ENCODE data around the gene TUBA1B. TPM values are rescaled to one million over a fixed set of nuclear protein-coding genes. Genes with fewer than 3 reads are reported as not detected.

TUBA1B gene
- total RNA-seq, 2 experiments from 2014 or later, result 2,411 to 2,430 TPM

GRCh38 chr12:49094975-49095365 lies 36.2 kb downstream of the TUBA1B start:
- CTCF ChIA-PET, result interaction anchor here (0.5 to 9.1 kb wide), 2 partner anchors 30 to 188 kb away, joined by 3 to 70 read pairs; no protein-coding TSS in a partner anchor
- POLR2A ChIA-PET, result interaction anchor here (1.3 kb wide), 1 partner anchor 36 kb away, joined by 3 read pairs; no protein-coding TSS in a partner anchor

GRCh38 chr12:49094160-49094974 lies 36.8 kb downstream of the TUBA1B start, which contains the start of gene DHH:
DHH (minus strand) TSS chr12:49094801; CDS start chr12:49094512, 289 bp downstream.
- POLR2A ChIA-PET, result interaction anchor here (1.3 kb wide), 1 partner anchor 35 kb away, joined by 3 read pairs; no protein-coding TSS in a partner anchor
- CTCF ChIA-PET, result interaction anchor here (0.5 to 9.1 kb wide), 6 partner anchors 10 to 188 kb away, joined by 3 to 70 read pairs (median 5); partner anchors contain the start of gene TUBA1B

DNA sequence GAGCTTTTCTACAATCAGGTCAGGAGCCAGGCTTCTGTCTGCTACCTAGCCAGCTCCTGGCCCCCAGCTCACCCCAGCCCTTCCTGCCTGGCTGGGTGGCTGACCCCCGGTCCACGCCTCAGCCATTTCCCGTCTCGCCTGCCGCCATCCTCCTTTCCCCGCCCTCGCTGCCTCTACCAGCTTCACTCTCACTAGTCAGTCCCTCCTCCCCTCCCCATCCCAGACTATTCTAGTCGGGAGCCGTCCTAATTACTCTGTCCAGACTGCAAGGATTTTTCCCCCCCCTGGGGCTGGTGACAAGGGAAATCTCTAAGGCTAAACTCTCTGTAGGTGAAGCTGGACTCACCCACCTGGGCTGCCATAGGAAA lies 37.4 kb downstream of the TUBA1B start:
- ChIA-PET CTCF (interaction anchor here (1.2 to 9.1 kb wide), 5 partner anchors 9 to 37 kb away, joined by 5 to 70 read pairs (median 5); partner anchors contain the start of gene TUBA1B), POLR2A (no interaction called here)

DNA sequence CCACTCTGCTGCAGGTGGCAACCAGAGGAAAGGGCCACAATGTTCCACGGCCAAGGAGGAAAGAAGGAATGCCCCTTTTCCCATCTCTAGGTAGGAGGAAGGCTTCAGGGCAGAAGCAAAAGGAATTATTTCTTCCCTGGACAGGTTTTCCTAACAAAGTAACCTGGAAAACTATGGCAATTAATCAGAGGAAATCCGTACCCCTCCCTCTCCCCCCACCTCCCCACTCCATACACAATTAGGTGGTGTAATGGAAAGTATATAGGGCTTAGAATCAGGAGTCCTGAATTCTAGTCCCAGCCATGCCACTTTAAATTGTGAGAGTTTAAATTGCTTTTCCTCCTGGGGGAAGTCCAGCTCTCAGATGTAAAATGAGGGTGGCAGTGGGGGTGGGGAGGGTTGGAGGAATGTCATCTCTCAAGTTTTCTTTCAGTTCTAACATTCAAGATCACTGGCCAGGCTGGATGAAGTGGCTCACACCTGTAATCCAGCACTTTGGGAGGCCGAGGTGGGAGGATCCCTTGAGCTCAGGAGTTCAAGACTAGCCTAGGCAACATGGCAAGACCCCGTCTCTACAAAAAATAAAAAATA lies 38.3 kb downstream of the TUBA1B start:
- CTCF ChIA-PET, result interaction anchor here (0.6 to 9.1 kb wide), 17 partner anchors 8 to 358 kb away, joined by 3 to 70 read pairs (median 3); partner anchors contain the start of genes DDX23, RHEBL1 and TUBA1B
- POLR2A ChIA-PET, result no interaction called here

- ChIA-PET POLR2A (no interaction called here), CTCF (interaction anchor here (0.5 to 3.7 kb wide), 16 partner anchors 13 to 736 kb away, joined by 3 to 11 read pairs (median 3); partner anchors contain the start of genes DDX23, NCKAP5L, RHEBL1 and TUBA1B)
Measured at GRCh38 chr12:49092086-49092815, 38.9 kb downstream of the TUBA1B start.

GRCh38 chr12:49091836-49092085 lies 39.4 kb downstream of the TUBA1B start:
- ChIA-PET CTCF (interaction anchor here (0.5 to 3.7 kb wide), 12 partner anchors 13 to 736 kb away, joined by 3 to 11 read pairs (median 4); partner anchors contain the start of genes DDX23, NCKAP5L and TUBA1B), POLR2A (no interaction called here)

- ChIA-PET CTCF (interaction anchor here (0.5 to 3.7 kb wide), 10 partner anchors 24 to 737 kb away, joined by 3 to 11 read pairs (median 4); partner anchors contain the start of genes NCKAP5L and TUBA1B), POLR2A (no interaction called here)
Measured at GRCh38 chr12:49091056-49091835, 39.9 kb downstream of the TUBA1B start.

DNA sequence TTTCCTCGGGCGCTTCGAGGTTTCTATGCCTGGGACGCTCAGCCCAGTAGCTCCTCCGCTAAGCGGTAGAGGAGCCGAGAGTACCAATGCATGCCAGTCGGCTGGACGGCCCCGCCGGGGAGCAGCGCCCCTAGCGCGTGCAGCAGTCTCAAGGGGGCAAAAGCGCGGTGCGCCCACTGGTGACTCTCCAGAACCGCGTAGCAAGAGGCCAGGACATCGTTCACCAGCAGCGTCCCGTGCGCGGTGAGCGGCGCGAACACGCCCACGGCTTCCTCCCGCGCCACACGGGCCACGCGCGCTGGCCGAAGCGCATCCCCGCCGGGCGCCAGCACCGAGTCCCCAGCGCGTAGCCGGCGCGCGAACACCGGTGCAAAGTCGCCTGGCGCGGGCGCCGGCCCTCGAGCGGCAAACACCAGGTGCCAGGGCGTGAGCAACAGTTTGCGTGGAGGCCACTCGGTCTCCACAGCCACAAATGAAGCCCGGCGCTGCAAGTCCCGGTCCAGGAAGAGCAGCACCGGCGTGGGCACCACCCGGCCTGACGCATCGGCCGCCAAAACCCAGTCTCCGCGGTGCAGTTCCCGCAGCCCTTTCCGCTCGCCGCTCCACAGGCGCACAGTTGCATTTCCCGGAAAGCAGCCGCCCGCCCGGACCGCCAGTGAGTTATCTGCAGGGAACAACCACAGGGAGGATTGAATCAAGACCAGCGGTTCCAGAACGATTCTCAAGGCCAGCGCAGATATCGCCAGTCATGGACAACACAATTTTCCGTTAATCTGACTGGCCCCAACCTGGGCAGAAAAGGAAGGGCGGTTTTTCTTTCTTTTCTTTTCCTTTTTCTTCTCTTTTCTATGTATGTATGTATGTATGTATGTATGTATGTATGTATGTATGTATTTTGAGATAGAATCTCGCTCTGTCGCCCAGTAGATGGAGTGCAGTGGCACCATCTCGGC lies 41.1 kb downstream of the TUBA1B start:
- ChIA-PET POLR2A (no interaction called here), CTCF (interaction anchor here (1.1 to 4.2 kb wide), 11 partner anchors 10 to 111 kb away, joined by 4 to 43 read pairs (median 10); partner anchors contain the start of genes RHEBL1 and WNT1)

GRCh38 chr12:49088932-49089330 lies 42.3 kb downstream of the TUBA1B start:
- ChIA-PET POLR2A (interaction anchor here (0.6 to 1.5 kb wide), 2 partner anchors 19 to 77 kb away, joined by 3 read pairs; partner anchors contain the start of gene RHEBL1), CTCF (interaction anchor here (0.5 to 4.2 kb wide), 32 partner anchors 11 to 199 kb away, joined by 3 to 43 read pairs (median 5); partner anchors contain the start of genes KMT2D, LMBR1L, RHEBL1 and WNT1)

DNA sequence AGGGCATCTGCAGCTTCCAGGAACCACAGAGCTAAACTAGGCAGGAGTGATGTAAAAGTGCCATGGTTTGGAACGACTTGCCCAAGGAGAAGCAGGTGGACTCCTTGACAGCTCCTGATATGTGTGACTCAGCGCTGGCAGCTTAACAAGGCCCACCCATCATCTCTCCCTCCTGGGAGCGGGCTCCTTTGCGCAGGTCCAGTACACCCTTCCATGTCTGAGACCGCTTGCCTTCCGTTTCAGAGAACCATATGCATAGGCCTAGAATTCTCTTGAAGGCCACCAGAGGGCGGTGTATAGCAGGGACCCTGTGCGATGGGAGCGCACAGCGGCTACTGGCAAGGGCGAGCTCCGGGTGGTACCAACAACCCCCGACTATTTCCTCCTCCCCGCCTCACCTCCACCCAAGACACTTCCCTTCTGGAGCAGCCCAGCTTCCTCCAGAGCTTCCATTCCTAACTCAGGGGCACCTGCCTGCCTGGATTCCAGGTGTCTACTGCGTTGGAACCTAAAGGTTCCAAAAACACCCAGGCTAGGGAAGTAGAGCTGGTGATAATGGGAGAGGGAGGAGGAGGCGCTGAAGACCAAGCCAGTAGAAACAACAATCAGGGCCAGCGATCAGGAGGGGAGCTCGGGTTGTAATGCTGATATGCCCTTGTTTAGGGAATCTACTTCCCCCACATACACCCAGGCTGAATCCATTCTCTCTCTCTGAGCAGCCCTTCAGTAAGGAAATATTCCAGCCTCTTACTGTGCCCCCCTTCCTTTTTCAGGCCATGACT lies 42.9 kb downstream of the TUBA1B start:
- ChIA-PET CTCF (interaction anchor here (0.5 to 4.2 kb wide), 40 partner anchors 10 to 198 kb away, joined by 3 to 43 read pairs (median 5); partner anchors contain the start of genes DDN, KMT2D, LMBR1L and RHEBL1), POLR2A (interaction anchor here (0.6 to 1.5 kb wide), 3 partner anchors 19 to 76 kb away, joined by 3 read pairs; partner anchors contain the start of genes RHEBL1 and TUBA1B)

- CTCF ChIA-PET, result interaction anchor here (0.9 to 4.2 kb wide), 5 partner anchors 12 to 261 kb away, joined by 3 to 17 read pairs (median 4); partner anchors contain the start of genes DNAJC22 and RHEBL1
- POLR2A ChIA-PET, result no interaction called here
Measured at GRCh38 chr12:49086116-49086515, 45.1 kb downstream of the TUBA1B start.

DNA sequence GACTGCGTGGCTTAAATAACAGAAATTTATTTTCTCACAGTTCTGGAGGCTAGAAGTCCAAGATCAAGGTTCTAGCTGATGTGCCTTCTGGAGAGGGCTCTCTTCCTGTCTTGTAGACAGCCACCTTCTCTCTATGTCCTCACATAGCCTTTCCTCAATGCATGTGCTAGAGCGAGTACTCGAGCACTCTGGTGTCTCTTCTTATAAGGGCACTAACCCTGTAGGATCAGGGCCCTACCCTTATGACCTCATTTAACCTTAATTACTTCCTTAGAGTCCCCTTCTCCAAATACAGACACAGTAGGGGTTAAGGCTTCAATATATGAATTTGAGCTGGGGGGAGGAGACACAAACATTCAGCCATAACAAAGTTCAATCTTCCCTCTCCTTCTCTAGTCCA lies 46.8 kb downstream of the TUBA1B start:
- CTCF ChIA-PET, result interaction anchor here (0.6 to 2.2 kb wide), 3 partner anchors 9 to 329 kb away, joined by 3 to 12 read pairs (median 5); no protein-coding TSS in a partner anchor

GRCh38 chr12:49079793-49080192 lies 51.4 kb downstream of the TUBA1B start:
- CTCF ChIA-PET, result interaction anchor here (1.7 to 3.2 kb wide), 2 partner anchors 8 to 13 kb away, joined by 5 to 24 read pairs; no protein-coding TSS in a partner anchor
- POLR2A ChIA-PET, result no interaction called here

More for the DNA sequence above, 46.8 kb downstream of the TUBA1B start:
- POLR2A ChIA-PET, result no interaction called here

Measured in activated CD8-positive, alpha-beta memory T cell treated with anti-CD3 and anti-CD28 coated beads for 36 hours (primary cell).